Stimulated activated naive CD8-positive, alpha-beta T cell treated with anti-CD3 and anti-CD28 coated beads, Interleukin-15, amount 100 ng/mL, for 72 hours (primary cell): ENCODE data around the gene TNFAIP3.
A peak's percentile ranks its signal among the peaks of the same experiment; 100 is the strongest.
"Not testable (repeated sequence)": the region's sequence is repeated elsewhere in the genome, so short reads cannot be mapped to it uniquely, and the experiment has no call there.

Experiments
- ATAC-seq: fragments of 150-1000 bp; cut with Tn5 transposase; 2 replicates; pipeline ENCODE4 v1.10.0; 2021; ENCODE audit warnings: mild to moderate bottlenecking, moderate library complexity
- DNase-seq, 2 donors: peaks; one replicate each; pipeline ENCODE4 v3.0.0; 2021 to 2022
- H3K27ac Mint-ChIP-seq, 2 donors: one replicate each; pipeline ENCODE4 v1.8.0; 2022; ENCODE audit warnings: mild to moderate bottlenecking in 2 of 2, mixed read lengths in 2 of 2, moderate library complexity in 2 of 2
- H3K27me3 Mint-ChIP-seq: one replicate; pipeline ENCODE4 v1.8.0; 2022; ENCODE audit warnings: mixed read lengths
- H3K4me1 Mint-ChIP-seq: one replicate; pipeline ENCODE4 v1.8.0; 2022; ENCODE audit warnings: mild to moderate bottlenecking, mixed read lengths
- H3K4me3 Mint-ChIP-seq, 2 donors: one replicate each; pipeline ENCODE4 v1.8.0; 2022; ENCODE audit warnings: mild to moderate bottlenecking in 2 of 2, mixed read lengths in 2 of 2, moderate library complexity in 1 of 2
- H3K9me3 Mint-ChIP-seq, 2 donors: one replicate each; pipeline ENCODE4 v1.8.0; 2022; ENCODE audit warnings: mixed read lengths in 2 of 2

The TNFAIP3 gene

GRCh38 chr6:137890983-137891537, 24.0 kb downstream of the TNFAIP3 start:
- H3K4me3 Mint-ChIP-seq: no peak overlapping the region
- DNase-seq (no peak), ATAC-seq (no peak)
- peaks cover 38% of the 10 kb centered on the region for H3K4me1 Mint-ChIP-seq
- peaks cover 24 to 25% of the 10 kb centered on the region in 2 donors for H3K9me3 Mint-ChIP-seq
- H3K27me3 Mint-ChIP-seq: no peaks in the 10 kb centered on the region
- H3K27ac Mint-ChIP-seq: no peak overlapping the region

- ATAC-seq: no peak
- Mint-ChIP-seq H3K9me3 (peaks cover 21 to 23% of the 10 kb centered on the region in 2 donors), H3K27me3 (no peaks in the 10 kb centered on the region), H3K27ac (no peak overlapping the region), H3K4me3 (no peak overlapping the region), H3K4me1 (peaks cover 43% of the 10 kb centered on the region)
- DNase-seq: no peak
These were observed 25.2 kb downstream of the TNFAIP3 start for GRCh38 chr6:137892271-137892708.

DNA sequence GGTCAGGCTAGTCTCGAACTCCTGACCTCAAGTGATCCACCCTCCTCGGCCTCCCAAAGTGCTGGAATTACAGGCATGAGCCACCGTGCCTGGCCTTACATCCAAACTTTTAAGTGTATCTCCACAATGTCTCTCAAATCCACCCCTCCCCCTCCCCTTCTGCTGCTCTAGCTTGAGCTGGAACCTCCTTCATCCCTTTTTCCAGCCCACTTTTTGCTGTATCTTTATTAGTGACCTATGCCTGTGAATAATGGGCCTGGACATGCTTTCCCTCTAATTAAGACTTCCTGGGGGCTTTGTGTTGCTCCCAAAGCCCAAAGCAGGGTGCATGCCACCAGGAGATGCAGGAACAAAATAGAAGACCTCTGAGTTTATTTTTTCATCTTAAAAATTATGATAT, 26.1 kb downstream of the TNFAIP3 start:
- Mint-ChIP-seq H3K27ac (no peak overlapping the region), H3K4me1 (peaks cover 45% of the 10 kb centered on the region), H3K9me3 (peaks cover 20 to 22% of the 10 kb centered on the region in 2 donors), H3K4me3 (no peak overlapping the region), H3K27me3 (no peaks in the 10 kb centered on the region)
- ATAC-seq (no peak), DNase-seq (no peak)

DNA sequence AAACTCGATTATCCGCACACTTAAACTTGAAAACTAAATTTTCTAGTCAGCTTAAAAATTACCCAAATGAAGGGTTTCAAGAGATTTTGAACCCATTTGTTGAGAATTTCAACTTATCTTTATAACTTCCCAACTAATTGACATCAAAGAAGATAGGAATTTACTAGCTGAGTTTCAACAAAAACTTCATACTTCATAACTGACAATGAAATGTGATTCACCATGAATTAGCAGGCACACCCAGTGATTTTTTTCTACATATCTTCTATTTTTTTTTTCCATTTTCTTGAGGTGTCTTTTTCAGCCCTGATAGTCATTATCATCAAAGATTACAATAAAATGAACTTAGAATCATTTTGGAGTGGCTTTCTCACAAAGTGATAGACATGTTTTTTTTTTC, 26.7 kb downstream of the TNFAIP3 start:
- H3K27ac Mint-ChIP-seq: no peak overlapping the region
- H3K9me3 Mint-ChIP-seq: peaks cover 15 to 21% of the 10 kb centered on the region in 2 donors
- H3K27me3 Mint-ChIP-seq: no peaks in the 10 kb centered on the region
- no peak for DNase-seq
- no peak for ATAC-seq
- H3K4me1 Mint-ChIP-seq: peaks cover 45% of the 10 kb centered on the region
- no peak overlapping the region for H3K4me3 Mint-ChIP-seq

DNA sequence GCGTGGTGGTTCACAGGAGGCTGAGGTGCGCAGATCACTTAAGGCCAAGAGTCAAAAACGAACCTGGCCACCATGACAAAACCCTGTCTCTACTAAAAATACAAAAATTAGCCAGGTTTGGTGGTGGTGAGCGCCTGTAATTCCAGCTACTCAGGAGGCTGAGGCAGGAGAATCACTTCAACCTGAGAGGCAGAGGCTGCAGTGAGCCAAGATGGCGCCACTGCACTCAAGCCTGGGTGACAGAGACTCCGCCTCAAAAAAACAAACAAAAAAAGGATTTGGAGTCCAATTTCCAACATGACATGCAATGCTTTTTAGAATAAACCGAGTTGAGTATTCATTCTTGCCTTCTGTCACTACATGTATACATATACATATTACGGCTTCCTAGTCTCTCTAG, 27.3 kb downstream of the TNFAIP3 start:
- DNase-seq, H3K27ac Mint-ChIP-seq, H3K4me3 Mint-ChIP-seq, H3K27me3 Mint-ChIP-seq, ATAC-seq: not testable (repeated sequence)
- Mint-ChIP-seq H3K4me1 (peaks cover 38% of the 10 kb centered on the region), H3K9me3 (peaks cover 8 to 14% of the 10 kb centered on the region in 2 donors)

GRCh38 chr6:137894779-137895385, 27.8 kb downstream of the TNFAIP3 start:
- Mint-ChIP-seq H3K27ac (no peak overlapping the region), H3K4me3 (no peak overlapping the region), H3K4me1 (peaks cover 37% of the 10 kb centered on the region), H3K27me3 (no peaks in the 10 kb centered on the region), H3K9me3 (peaks cover 3 to 11% of the 10 kb centered on the region in 2 donors)
- DNase-seq (no peak), ATAC-seq (no peak)

- peaks cover 4 to 6% of the 10 kb centered on the region in 2 donors for H3K9me3 Mint-ChIP-seq
- ATAC-seq: no peak
- H3K4me1 Mint-ChIP-seq: peaks cover 36% of the 10 kb centered on the region
These were observed 29.6 kb downstream of the TNFAIP3 start for GRCh38 chr6:137896647-137897046.

GRCh38 chr6:137900815-137901214, 33.8 kb downstream of the TNFAIP3 start:
- ATAC-seq (no peak), DNase-seq (no peak)
- Mint-ChIP-seq H3K4me1 (peaks cover 57% of the 10 kb centered on the region), H3K27me3 (no peaks in the 10 kb centered on the region), H3K27ac (no peak overlapping the region), H3K4me3 (no peak overlapping the region), H3K9me3 (peaks cover 5 to 6% of the 10 kb centered on the region in 2 donors)

More at GRCh38 chr6:137896647-137897046, 29.6 kb downstream of the TNFAIP3 start:
- Mint-ChIP-seq H3K27me3 (no peaks in the 10 kb centered on the region), H3K27ac (no peak overlapping the region), H3K4me3 (no peak overlapping the region)
- no peak for DNase-seq

GRCh38 chr6:137901454-137901853, 34.4 kb downstream of the TNFAIP3 start:
- peak overlapping the region in 1 of 2 donors; percentile 31 for H3K27ac Mint-ChIP-seq
- ATAC-seq (no peak), DNase-seq (no peak)
- no peak overlapping the region for H3K4me3 Mint-ChIP-seq
- no peaks in the 10 kb centered on the region for H3K27me3 Mint-ChIP-seq
- H3K4me1 Mint-ChIP-seq: peaks cover 62% of the 10 kb centered on the region
- peaks cover 5 to 6% of the 10 kb centered on the region in 2 donors for H3K9me3 Mint-ChIP-seq

- H3K4me3 Mint-ChIP-seq: no peak overlapping the region
- peaks cover 5 to 6% of the 10 kb centered on the region in 2 donors for H3K9me3 Mint-ChIP-seq
- ATAC-seq (no peak), DNase-seq (no peak)
- H3K4me1 Mint-ChIP-seq: peaks cover 68% of the 10 kb centered on the region
- no peaks in the 10 kb centered on the region for H3K27me3 Mint-ChIP-seq
- H3K27ac Mint-ChIP-seq: peak overlapping the region; percentile 81 to 87
These were observed 35.6 kb downstream of the TNFAIP3 start for GRCh38 chr6:137902699-137903098.

DNA sequence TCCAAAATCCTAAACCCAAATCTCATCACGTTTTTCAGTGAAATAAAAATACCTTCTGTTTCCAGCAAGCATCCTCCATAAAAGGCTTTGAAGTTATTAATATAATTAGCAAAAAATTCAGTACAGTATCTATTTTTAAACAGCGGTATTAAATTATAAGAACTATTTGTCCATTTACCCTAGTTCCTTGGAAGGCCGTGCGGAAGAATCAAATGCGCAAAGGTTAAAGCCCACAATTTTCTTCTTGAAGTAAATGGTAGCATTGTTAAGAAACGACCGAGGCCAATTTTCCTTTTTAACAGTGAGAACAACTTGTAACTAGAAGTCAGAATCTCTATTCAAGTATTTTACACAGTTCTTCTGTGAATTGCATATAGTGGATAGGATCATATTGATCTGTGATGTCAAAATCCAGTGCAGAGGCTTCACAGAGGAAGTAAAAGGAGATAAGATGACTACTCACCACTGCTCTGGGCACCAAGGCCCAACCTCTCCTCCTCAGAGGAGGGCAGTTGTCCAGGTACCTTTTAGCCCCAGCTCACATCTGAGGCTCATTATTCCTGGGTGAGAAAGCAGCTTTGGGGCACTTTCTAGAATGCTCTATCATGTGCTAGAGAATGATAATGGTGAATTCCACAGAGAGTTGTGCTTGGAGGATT, 36.3 kb downstream of the TNFAIP3 start:
- Mint-ChIP-seq H3K4me3 (peak overlapping the region; percentile 13 to 74), H3K9me3 (peaks cover 2 to 5% of the 10 kb centered on the region in 2 donors), H3K4me1 (peaks cover 68% of the 10 kb centered on the region), H3K27me3 (no peaks in the 10 kb centered on the region), H3K27ac (peak overlapping the region; percentile 99)
- no peak for ATAC-seq
- no peak for DNase-seq

- Mint-ChIP-seq H3K9me3 (peaks cover 0 to 5% of the 10 kb centered on the region in 2 donors), H3K4me3 (peak overlapping the region; percentile 70 to 74), H3K27me3 (no peaks in the 10 kb centered on the region), H3K4me1 (peaks cover 74% of the 10 kb centered on the region), H3K27ac (peak overlapping the region; percentile 99)
- DNase-seq: peak; percentile 63 to 76
- peak; percentile 86 for ATAC-seq
These were observed 37.1 kb downstream of the TNFAIP3 start for GRCh38 chr6:137903933-137904821.

GRCh38 chr6:137904822-137905617, 38.0 kb downstream of the TNFAIP3 start:
- ATAC-seq (peak; percentile 87), DNase-seq (peak; percentile 75 to 85)
- H3K27me3 Mint-ChIP-seq: no peaks in the 10 kb centered on the region
- peaks cover 79% of the 10 kb centered on the region for H3K4me1 Mint-ChIP-seq
- H3K4me3 Mint-ChIP-seq: peak overlapping the region; percentile 70 to 74
- peak overlapping the region; percentile 99 for H3K27ac Mint-ChIP-seq
- H3K9me3 Mint-ChIP-seq: peaks cover 0 to 5% of the 10 kb centered on the region in 2 donors

- DNase-seq (no peak), ATAC-seq (no peak)
- peak overlapping the region in 1 of 2 donors; percentile 72 for H3K4me3 Mint-ChIP-seq
- H3K4me1 Mint-ChIP-seq: peaks cover 88% of the 10 kb centered on the region
- H3K27ac Mint-ChIP-seq: peak overlapping the region in 1 of 2 donors; percentile 87
- H3K27me3 Mint-ChIP-seq: no peaks in the 10 kb centered on the region
- H3K9me3 Mint-ChIP-seq: peaks cover 0 to 5% of the 10 kb centered on the region in 2 donors
These were observed 39.0 kb downstream of the TNFAIP3 start for GRCh38 chr6:137906020-137906472.
